HEK293 (cell line): ENCODE data around the gene ZNF280A.

Source experiments
- CTCF ChIA-PET: fragments of 350-600 bp; formaldehyde crosslinking; extraction: SDS; loops from one replicate; lab custom pipeline; 2021; ENCODE audit warnings: antibody characterized with exemption; lab: Yijun Ruan, JAX
- POLR2A ChIA-PET: fragments of 300-600 bp; formaldehyde crosslinking; extraction: SDS; loops from one replicate; lab custom pipeline; 2020; ENCODE audit warnings: antibody characterized with exemption, inconsistent platforms; lab: Yijun Ruan, JAX
- H3K27ac ChIP-seq: fragments of 200-500 bp; sonication (Bioruptor generic); 2 replicates; pipeline ENCODE4 v1.5.1; 2014; ENCODE audit warnings: low read depth, low read length, control low read depth, inconsistent platforms; ENCODE audit errors: extremely low read depth
- H3K36me3 ChIP-seq, 2 experiments: fragments of 200-500 bp in 1 of 2; sonication (Bioruptor generic) in 1 of 2; 1 replicate in 1 of 2; 2 replicates in 1 of 2; pipeline ENCODE4 v1.5.1; 2014 to 2017; ENCODE audit warnings: inconsistent platforms in 2 of 2, low read length in 2 of 2; ENCODE audit not compliant: control insufficient read depth in 2 of 2, insufficient read depth in 1 of 2
- H3K4me1 ChIP-seq: fragments of 200-500 bp; sonication (Bioruptor generic); 2 replicates; pipeline ENCODE4 v1.5.1; 2014; ENCODE audit warnings: mild to moderate bottlenecking, low read length, inconsistent platforms; ENCODE audit not compliant: control insufficient read depth, insufficient read depth
- H3K4me3 ChIP-seq: 2 replicates; pipeline ENCODE4 v1.5.1; 2011; ENCODE audit warnings: low read depth, mild to moderate bottlenecking, control low read depth, low read length, moderate library complexity
- H3K9me3 ChIP-seq: fragments of 200-500 bp; sonication (Bioruptor generic); 2 replicates; pipeline ENCODE4 v1.5.1; 2014; ENCODE audit warnings: low read depth, low read length, inconsistent platforms; ENCODE audit not compliant: control insufficient read depth, insufficient read depth
- FEZF1 ChIP-seq: fragments of 450-650 bp; formaldehyde crosslinking; IDR thresholded peaks from 2 replicates; pipeline ENCODE4 v1.5.1; 2016; ENCODE audit warnings: missing biosample characterization, missing genetic modification characterization
- KLF7 ChIP-seq: fragments of 450-650 bp; formaldehyde crosslinking; IDR thresholded peaks from 2 replicates; pipeline ENCODE4 v1.5.1; 2016; ENCODE audit warnings: missing biosample characterization, missing genetic modification characterization, borderline replicate concordance
- PATZ1 ChIP-seq: fragments of 450-650 bp; formaldehyde crosslinking; IDR thresholded peaks from 2 replicates; pipeline ENCODE4 v1.5.1; 2016; ENCODE audit warnings: missing biosample characterization, missing genetic modification characterization
- ZBTB6 ChIP-seq: fragments of 450-650 bp; formaldehyde crosslinking; IDR thresholded peaks from 2 replicates; pipeline ENCODE4 v1.5.1; 2017; ENCODE audit warnings: missing biosample characterization, missing genetic modification characterization
- ZNF280D ChIP-seq: fragments of 450-650 bp; formaldehyde crosslinking; IDR thresholded peaks from 2 replicates; pipeline ENCODE4 v1.5.1; 2016; ENCODE audit warnings: missing biosample characterization, missing genetic modification characterization
- ZNF341 ChIP-seq: fragments of 450-650 bp; formaldehyde crosslinking; IDR thresholded peaks from 2 replicates; pipeline ENCODE4; 2016; ENCODE audit warnings: low read depth, missing biosample characterization, missing genetic modification characterization
- ZNF404 ChIP-seq: fragments of 450-650 bp; formaldehyde crosslinking; IDR thresholded peaks from 2 replicates; pipeline ENCODE4 v1.5.1; 2017; ENCODE audit warnings: missing biosample characterization, missing genetic modification characterization
- ZNF76 ChIP-seq: fragments of 450-650 bp; formaldehyde crosslinking; IDR thresholded peaks from 2 replicates; pipeline ENCODE4; 2016; ENCODE audit warnings: low read depth, missing biosample characterization, missing genetic modification characterization, borderline replicate concordance
- ZNF791 ChIP-seq: fragments of 450-650 bp; formaldehyde crosslinking; IDR thresholded peaks from 2 replicates; pipeline ENCODE4 v1.5.1; 2016; ENCODE audit warnings: missing biosample characterization, missing genetic modification characterization
- TF ChIP-seq, protein P1 (sequence below): fragments of 450-650 bp; formaldehyde crosslinking; IDR thresholded peaks from 2 replicates; pipeline ENCODE4 v1.5.1; 2016; ENCODE audit warnings: missing biosample characterization, missing genetic modification characterization
- TF ChIP-seq, protein P2 (sequence below): IDR thresholded peaks from 2 replicates; pipeline ENCODE4 v1.6.1; 2011; ENCODE audit warnings: mild to moderate bottlenecking, low read depth, low read length, borderline replicate concordance

The ZNF280A gene

DNA sequence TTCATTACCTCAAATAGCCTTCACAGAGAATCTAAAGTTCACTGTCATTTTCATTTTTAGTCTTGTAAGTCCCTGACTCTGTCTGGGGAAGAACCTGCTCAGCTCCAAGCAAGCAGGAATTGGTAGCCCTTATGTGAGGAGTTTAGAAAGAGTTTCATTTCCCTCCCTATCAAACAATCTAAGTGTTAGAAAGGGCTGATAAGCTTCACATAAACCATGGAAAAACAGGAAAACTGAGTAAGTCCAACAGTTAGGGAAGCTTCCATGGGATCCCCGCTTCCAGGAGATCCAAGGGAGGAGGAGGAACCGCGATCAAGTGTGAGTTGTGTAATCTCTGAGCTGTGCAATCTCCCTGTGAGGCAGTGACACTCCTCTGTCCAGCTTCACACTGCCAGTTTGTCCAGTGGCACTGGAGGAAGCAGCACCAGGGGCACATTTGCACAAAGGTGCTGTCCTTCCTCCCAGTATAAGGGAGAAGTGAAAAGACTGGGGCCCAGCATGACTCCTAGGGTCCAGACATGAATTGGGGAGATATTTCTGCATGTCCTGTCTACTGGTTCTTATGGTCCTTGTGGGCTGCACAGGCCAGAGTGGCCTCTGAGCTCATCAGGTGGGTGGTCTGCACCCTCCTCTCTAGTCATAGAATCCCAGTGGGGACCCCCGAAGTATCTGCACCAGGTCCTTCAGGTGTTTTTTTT is 34.7 kb upstream of the ZNF280A start (continued):
- TF ChIP-seq PATZ1 (tag by site-specific recombination), result no peak

DNA sequence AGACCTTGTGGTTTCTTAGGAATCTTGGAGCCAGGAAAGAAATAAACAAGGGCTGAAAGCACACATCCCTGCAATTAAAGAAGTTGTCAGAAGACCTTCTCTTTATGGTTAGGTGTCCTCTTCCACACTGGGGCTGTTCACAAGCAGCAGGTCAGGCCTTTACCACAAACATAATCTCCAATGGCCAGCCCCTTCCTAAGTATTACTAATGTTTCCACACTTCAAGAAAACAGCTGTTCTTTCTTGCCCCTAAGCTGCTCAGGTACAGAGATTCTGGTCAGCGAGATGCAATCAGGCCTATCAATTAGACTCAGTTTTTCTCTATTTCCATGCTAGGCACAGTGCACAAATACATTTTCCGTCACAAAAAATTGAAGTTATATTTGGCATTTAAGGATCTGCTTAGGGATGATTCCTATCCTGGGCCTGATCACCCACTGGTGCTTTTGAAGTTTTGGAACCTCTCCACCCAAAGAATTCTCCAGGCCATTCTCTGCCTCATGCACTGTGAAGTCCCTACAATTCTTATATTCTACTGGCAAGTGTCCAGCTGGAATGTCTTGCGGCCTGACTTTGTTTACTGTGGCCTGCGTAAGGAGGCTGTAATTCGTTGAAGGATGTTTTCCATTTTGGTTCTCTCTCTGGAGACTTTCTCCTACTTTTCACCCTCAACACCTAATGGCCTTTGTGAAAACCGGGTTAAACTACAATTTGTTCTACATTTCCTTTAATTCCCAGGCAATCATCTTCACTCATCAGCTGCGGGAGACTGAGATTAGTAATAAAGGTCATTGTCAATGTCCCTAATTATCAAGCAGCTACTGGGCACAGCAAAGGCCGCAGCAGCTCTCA is 33.9 kb upstream of the ZNF280A start:
- TF ChIP-seq FEZF1, result no peak
- TF ChIP-seq ZBTB6 (tag by site-specific recombination), result no peak
- no peak for TF ChIP-seq KLF7 (tag by site-specific recombination)
- TF ChIP-seq, protein P1, sequence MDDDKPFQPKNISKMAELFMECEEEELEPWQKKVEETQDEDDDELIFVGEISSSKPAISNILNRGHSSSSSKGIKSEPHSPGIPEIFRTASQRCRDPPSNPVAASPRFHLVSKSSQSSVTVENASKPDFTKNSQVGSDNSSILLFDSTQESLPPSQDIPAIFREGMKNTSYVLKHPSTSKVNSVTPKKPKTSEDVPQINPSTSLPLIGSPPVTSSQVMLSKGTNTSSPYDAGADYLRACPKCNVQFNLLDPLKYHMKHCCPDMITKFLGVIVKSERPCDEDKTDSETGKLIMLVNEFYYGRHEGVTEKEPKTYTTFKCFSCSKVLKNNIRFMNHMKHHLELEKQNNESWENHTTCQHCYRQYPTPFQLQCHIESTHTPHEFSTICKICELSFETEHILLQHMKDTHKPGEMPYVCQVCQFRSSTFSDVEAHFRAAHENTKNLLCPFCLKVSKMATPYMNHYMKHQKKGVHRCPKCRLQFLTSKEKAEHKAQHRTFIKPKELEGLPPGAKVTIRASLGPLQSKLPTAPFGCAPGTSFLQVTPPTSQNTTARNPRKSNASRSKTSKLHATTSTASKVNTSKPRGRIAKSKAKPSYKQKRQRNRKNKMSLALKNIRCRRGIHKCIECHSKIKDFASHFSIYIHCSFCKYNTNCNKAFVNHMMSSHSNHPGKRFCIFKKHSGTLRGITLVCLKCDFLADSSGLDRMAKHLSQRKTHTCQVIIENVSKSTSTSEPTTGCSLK (tag by site-specific recombination), result no peak
- no peak for TF ChIP-seq ZNF404 (tag by site-specific recombination)
- TF ChIP-seq, protein P2, sequence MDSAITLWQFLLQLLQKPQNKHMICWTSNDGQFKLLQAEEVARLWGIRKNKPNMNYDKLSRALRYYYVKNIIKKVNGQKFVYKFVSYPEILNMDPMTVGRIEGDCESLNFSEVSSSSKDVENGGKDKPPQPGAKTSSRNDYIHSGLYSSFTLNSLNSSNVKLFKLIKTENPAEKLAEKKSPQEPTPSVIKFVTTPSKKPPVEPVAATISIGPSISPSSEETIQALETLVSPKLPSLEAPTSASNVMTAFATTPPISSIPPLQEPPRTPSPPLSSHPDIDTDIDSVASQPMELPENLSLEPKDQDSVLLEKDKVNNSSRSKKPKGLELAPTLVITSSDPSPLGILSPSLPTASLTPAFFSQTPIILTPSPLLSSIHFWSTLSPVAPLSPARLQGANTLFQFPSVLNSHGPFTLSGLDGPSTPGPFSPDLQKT, result no peak
- TF ChIP-seq ZNF791, result no peak
- no peak for TF ChIP-seq ZNF341 (tag by site-specific recombination)
- TF ChIP-seq ZNF76 (tag by site-specific recombination), result no peak
- TF ChIP-seq ZNF280D (tag by site-specific recombination), result no peak
- CTCF ChIA-PET, result interaction anchor here (0.6 to 1.6 kb wide), 10 partner anchors 9 to 353 kb away, joined by 3 to 8 read pairs (median 4); no protein-coding TSS in a partner anchor
- H3K36me3 ChIP-seq, result peaks cover 0 to 19% of the 10 kb centered on the region in 2 experiments; a peak in 1 of 3 replicates
- POLR2A ChIA-PET, result interaction anchor here (1.6 kb wide), 1 partner anchor 45 kb away, joined by 3 read pairs; no protein-coding TSS in a partner anchor
- no peaks in the 10 kb centered on the region for H3K4me1 ChIP-seq
- no peak overlapping the region for H3K27ac ChIP-seq
- H3K4me3 ChIP-seq, result no peak overlapping the region
- H3K9me3 ChIP-seq, result no peaks in the 10 kb centered on the region
